Measurements from ENCODE around the gene GUCA2B. TPM values are rescaled to one million over a fixed set of nuclear protein-coding genes. Genes with fewer than 3 reads are reported as not detected.
A peak's percentile ranks its signal among the peaks of the same experiment; 100 is the strongest.

Gene GUCA2B
- total RNA-seq, 4 donors from 2014 or later = not detected

DNA sequence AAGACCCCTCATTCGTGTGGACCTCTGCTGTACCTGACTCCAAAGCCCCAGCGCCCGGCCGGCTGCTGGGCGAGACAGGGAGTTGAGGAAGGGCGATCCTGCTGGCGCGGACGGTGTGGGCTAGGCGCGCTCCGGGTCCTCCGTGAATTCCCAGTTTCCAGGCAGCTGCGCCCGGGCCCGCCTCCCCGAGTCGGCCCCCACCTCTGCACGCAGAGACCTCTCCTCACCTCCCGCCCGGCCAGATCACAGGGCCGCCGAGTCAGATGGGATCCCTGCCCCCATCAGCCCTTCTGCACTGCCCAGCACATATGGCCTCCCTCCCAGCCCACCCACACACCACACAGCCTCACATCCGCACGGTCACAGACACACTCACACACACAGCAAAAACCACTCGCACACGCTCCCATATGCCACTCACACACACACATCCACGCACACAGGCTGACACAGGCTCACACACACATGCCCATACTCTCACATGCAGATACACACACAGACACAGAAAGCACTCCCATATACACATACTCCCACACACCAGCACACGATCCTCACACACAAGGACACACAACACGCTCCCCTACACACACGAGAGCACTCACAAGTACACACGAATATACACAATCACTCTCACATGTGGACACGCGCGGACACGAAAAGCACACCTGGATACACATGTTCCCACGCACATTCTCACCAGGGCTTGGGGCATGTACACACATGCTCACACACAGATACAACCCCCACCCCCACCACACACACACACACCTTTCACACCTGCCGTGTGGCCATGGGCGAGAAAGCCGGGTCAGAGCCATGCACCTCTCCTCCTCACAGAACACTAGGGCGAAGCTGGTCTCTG, 7.2 kb upstream of the GUCA2B start:
- no peak for DNase-seq
- Histone ChIP-seq H3K27me3 (peaks cover 0 to 84% (median 0%) of the 10 kb centered on the region in 4 donors), H3K9me3 (no peaks in the 10 kb centered on the region), H3K36me3 (no peaks in the 10 kb centered on the region), H3K27ac (no peak overlapping the region), H3K4me1 (peaks cover 0 to 18% (median 3%) of the 10 kb centered on the region in 3 donors), H3K4me3 (no peak overlapping the region)
- WGBS, 2 donors = 58 to 62% methylated on average over 22 of the region's 41 CpGs
- TF ChIP-seq, protein P1, sequence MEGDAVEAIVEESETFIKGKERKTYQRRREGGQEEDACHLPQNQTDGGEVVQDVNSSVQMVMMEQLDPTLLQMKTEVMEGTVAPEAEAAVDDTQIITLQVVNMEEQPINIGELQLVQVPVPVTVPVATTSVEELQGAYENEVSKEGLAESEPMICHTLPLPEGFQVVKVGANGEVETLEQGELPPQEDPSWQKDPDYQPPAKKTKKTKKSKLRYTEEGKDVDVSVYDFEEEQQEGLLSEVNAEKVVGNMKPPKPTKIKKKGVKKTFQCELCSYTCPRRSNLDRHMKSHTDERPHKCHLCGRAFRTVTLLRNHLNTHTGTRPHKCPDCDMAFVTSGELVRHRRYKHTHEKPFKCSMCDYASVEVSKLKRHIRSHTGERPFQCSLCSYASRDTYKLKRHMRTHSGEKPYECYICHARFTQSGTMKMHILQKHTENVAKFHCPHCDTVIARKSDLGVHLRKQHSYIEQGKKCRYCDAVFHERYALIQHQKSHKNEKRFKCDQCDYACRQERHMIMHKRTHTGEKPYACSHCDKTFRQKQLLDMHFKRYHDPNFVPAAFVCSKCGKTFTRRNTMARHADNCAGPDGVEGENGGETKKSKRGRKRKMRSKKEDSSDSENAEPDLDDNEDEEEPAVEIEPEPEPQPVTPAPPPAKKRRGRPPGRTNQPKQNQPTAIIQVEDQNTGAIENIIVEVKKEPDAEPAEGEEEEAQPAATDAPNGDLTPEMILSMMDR (IDR thresholded peaks at IDR 0.05) = no peak
- no peak for TF ChIP-seq POLR2A (IDR thresholded peaks at IDR 0.05)
- intact Hi-C loops (cut with DNase I) = no loop called here

DNA sequence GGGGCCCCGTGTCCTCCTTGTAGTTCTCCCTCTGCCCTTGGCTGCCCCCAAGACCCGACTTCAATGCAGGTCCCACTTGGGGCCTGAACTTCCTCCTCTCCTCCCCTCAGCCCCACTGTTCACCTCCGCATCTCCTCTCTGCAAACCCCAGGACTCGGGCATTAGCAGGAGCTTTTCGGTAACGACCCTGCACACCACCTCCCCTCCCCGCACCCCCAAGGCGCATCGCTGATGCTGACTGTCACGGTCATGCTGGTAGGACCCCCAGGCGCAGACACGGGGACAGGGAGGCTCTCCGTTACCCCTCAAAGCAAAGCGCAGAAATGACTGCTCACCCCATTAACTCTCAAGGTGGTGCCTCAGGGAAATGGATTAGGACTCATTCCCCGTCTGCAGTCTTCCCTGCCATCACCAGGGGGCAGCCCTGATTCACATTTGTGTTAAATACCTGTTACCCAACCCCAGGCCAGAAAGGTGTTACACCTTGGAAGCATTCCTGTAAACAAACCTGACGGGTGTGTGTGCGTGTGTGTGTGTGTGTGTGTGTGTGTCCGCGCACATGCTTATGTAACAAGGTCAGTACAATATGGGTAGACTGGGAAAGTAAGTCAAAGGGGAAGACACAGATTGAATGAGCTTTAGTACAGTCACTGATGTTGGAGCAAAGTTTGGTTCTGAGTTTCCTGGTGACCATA, 6.4 kb upstream of the GUCA2B start:
- Histone ChIP-seq H3K4me1 (peaks cover 0 to 18% (median 3%) of the 10 kb centered on the region in 3 donors), H3K27me3 (peaks cover 0 to 78% (median 0%) of the 10 kb centered on the region in 4 donors), H3K27ac (no peak overlapping the region), H3K36me3 (no peaks in the 10 kb centered on the region), H3K4me3 (no peak overlapping the region), H3K9me3 (no peaks in the 10 kb centered on the region)
- DNase-seq = no peak
- TF ChIP-seq POLR2A (IDR thresholded peaks at IDR 0.05) = no peak
- TF ChIP-seq, protein P1 (IDR thresholded peaks at IDR 0.05) = peak; percentile 41 to 95 (median 89)
- 15 to 19% methylated on average over 13 to 16 of the region's 19 CpGs for WGBS, 2 donors
- intact Hi-C loops (cut with DNase I) = no loop called here

DNA sequence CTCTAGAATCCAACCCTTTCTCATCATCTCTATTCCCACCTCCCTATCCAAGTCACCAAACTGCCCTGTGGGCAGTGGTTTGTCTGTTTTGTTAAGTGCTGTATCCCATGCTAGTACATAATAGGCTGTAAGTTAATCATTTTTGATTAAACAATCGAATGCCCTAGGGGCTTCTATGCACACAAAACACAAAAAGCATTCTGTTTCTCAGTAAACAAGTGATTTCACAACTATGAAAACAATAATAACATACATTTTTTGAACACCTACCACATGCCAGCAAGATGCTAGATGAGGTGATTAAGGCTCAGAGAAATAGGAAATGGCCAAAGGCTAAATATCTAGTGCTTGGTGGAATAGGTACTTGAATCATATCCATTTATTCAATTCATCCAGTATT, 5.0 kb upstream of the GUCA2B start:
- no peaks in the 10 kb centered on the region for H3K9me3 ChIP-seq
- H3K4me3 ChIP-seq = no peak overlapping the region
- no peak for TF ChIP-seq POLR2A (IDR thresholded peaks at IDR 0.05)
- TF ChIP-seq, protein P1 (IDR thresholded peaks at IDR 0.05) = no peak
- no peak overlapping the region for H3K27ac ChIP-seq
- 50 to 57% methylated on average over 1 of the region's 1 CpG for WGBS, 2 donors
- H3K36me3 ChIP-seq = no peaks in the 10 kb centered on the region
- H3K4me1 ChIP-seq = peaks cover 0 to 23% (median 3%) of the 10 kb centered on the region in 3 donors
- intact Hi-C loops (cut with DNase I) = no loop called here
- peaks cover 0 to 68% (median 0%) of the 10 kb centered on the region in 4 donors for H3K27me3 ChIP-seq
- DNase-seq = no peak

DNA sequence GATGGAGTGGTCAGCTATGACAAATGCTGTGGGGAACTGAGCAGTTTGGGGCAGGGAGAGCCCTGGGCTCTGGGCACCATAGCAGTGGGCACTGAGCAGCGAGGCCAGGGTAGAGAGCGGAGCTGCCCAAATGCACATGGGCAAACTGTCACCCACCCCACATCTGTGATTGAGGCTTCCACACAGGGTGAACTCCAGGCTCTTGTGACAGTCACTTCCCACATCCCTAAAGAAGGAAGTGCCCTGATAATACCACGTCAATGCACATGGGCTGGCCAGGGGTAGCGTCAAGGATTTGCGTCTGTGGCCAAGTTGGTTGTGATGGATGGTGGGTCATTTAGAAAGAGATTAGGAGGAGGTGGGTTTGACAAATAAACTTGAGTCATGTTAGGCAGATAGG, 2.6 kb upstream of the GUCA2B start:
- Histone ChIP-seq H3K27me3 (peaks cover 0 to 52% (median 0%) of the 10 kb centered on the region in 4 donors), H3K36me3 (no peaks in the 10 kb centered on the region), H3K4me3 (no peak overlapping the region), H3K4me1 (peaks cover 0 to 19% (median 3%) of the 10 kb centered on the region in 3 donors), H3K9me3 (no peaks in the 10 kb centered on the region), H3K27ac (no peak overlapping the region)
- TF ChIP-seq, protein P1 (IDR thresholded peaks at IDR 0.05) = no peak
- no peak for TF ChIP-seq POLR2A (IDR thresholded peaks at IDR 0.05)
- intact Hi-C loops (cut with DNase I) = no loop called here
- 88 to 89% methylated on average over 4 to 5 of the region's 5 CpGs for WGBS, 2 donors
- no peak for DNase-seq

DNA sequence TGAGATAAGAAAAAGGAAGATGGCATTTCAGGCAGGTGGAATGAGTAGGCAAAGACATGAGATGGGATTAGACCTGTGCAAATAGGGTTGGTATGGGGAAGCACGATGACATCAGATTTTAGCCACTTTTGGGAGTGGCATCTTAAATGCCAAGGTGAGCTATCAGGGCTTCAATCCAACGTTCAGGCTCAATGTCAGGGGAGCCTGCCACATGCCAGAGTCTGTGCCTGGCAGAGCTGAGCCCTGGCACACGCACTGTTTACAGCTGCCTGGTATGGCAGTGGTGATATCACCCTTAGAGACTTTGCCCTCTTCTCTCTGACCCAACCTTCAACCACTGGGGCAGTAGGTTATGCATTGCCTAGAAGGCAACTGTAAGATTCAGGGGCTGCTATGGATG, 1.1 kb upstream of the GUCA2B start:
- no peak for DNase-seq
- WGBS, 2 donors = 30 to 38% methylated on average over 2 to 3 of the region's 3 CpGs
- intact Hi-C loops (cut with DNase I) = no loop called here

More for the DNA sequence above, 1.1 kb upstream of the GUCA2B start:
- H3K27ac ChIP-seq = no peak overlapping the region
- H3K4me1 ChIP-seq = peaks cover 0 to 8% (median 0%) of the 10 kb centered on the region in 3 donors
- no peaks in the 10 kb centered on the region for H3K9me3 ChIP-seq
- H3K36me3 ChIP-seq = no peaks in the 10 kb centered on the region
- H3K4me3 ChIP-seq = no peak overlapping the region
- H3K27me3 ChIP-seq = peaks cover 0 to 37% (median 0%) of the 10 kb centered on the region in 4 donors
- TF ChIP-seq, protein P1 (IDR thresholded peaks at IDR 0.05) = no peak
- no peak for TF ChIP-seq POLR2A (IDR thresholded peaks at IDR 0.05)

Measured in esophagus squamous epithelium (tissue), 5 donors.